GM12875 (cell line): ENCODE results near the gene UNC13D.
"Not testable (repeated sequence)": the region's sequence is repeated elsewhere in the genome, so short reads cannot be mapped to it uniquely, and the experiment has no call there.

ENCODE experiments used
- H3K4me3 ChIP-seq: one replicate; pipeline ENCODE4 v1.5.1; 2011; ENCODE audit warnings: low read depth, low read length, control low read depth
- TF ChIP-seq, protein P1 (sequence below): IDR thresholded peaks from 2 replicates; pipeline ENCODE4 v1.5.1; 2011; ENCODE audit warnings: low read depth, mild to moderate bottlenecking, control low read depth, inconsistent platforms, low read length, moderate library complexity, borderline replicate concordance; ENCODE audit not compliant: insufficient read depth

The UNC13D gene

DNA sequence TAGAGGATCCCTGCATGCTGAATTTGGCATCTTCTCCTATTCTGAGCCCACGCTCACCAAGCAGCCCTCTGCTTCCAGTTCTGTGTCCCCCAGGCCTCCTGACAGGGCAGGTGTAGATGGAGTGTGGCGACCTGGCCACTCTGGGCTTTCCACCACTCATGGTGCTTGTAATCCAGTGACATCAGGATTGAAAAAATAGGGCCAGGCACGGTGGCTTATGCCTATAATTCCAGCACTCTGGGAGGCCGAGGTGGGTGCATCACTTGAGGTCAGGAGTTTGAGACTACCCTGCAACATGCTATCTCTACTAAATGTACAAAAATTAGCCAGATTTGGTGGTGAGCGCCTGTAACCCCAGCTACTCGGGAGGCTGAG lies 30.2 kb downstream of the UNC13D start:
- H3K4me3 ChIP-seq, result no peak overlapping the region
- TF ChIP-seq, protein P1, sequence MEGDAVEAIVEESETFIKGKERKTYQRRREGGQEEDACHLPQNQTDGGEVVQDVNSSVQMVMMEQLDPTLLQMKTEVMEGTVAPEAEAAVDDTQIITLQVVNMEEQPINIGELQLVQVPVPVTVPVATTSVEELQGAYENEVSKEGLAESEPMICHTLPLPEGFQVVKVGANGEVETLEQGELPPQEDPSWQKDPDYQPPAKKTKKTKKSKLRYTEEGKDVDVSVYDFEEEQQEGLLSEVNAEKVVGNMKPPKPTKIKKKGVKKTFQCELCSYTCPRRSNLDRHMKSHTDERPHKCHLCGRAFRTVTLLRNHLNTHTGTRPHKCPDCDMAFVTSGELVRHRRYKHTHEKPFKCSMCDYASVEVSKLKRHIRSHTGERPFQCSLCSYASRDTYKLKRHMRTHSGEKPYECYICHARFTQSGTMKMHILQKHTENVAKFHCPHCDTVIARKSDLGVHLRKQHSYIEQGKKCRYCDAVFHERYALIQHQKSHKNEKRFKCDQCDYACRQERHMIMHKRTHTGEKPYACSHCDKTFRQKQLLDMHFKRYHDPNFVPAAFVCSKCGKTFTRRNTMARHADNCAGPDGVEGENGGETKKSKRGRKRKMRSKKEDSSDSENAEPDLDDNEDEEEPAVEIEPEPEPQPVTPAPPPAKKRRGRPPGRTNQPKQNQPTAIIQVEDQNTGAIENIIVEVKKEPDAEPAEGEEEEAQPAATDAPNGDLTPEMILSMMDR, result no peak

DNA sequence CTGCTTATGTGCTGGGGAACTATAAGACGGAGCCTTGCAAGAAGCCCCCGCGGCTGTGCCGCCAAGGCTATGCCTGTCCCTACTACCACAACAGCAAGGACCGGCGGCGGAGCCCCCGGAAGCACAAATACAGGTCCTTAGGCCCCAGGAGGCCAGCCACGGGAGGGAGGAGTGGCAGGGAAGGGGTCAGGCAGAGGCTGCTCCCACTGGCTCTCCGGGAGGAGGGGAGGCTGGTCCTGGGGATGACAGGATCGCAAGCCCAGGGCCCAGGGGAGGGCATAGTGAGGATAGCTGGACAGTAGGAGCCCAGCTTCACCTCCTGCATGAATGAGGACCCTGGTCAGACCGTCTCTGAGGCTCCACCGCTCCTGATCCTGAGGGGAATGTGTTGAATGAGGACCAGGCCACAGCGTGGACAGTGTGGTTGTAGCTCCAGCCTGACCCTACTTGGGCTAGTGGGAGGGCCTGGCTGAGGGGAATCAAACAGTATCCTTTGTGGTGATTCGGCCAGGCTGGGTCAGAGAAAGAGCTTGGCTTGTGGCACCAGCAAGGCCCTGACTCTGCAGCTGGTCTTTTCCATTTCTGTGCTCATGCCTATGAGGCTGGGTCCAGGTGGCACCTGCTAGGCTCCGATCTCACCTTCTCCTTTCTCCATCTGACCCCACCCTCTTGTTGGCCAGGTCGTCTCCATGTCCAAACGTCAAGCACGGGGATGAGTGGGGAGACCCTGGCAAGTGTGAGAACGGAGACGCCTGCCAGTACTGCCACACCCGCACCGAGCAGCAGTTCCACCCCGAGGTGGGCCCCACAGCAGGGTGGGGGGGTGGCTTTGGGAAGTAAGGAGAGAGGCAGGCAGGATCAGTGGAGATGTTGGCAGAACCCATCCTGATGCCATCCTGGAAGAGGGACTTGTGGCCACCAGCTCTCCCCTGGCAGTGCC lies 30.9 kb downstream of the UNC13D start:
- H3K4me3 ChIP-seq, result no peak overlapping the region
- TF ChIP-seq, protein P1, result no peak

DNA sequence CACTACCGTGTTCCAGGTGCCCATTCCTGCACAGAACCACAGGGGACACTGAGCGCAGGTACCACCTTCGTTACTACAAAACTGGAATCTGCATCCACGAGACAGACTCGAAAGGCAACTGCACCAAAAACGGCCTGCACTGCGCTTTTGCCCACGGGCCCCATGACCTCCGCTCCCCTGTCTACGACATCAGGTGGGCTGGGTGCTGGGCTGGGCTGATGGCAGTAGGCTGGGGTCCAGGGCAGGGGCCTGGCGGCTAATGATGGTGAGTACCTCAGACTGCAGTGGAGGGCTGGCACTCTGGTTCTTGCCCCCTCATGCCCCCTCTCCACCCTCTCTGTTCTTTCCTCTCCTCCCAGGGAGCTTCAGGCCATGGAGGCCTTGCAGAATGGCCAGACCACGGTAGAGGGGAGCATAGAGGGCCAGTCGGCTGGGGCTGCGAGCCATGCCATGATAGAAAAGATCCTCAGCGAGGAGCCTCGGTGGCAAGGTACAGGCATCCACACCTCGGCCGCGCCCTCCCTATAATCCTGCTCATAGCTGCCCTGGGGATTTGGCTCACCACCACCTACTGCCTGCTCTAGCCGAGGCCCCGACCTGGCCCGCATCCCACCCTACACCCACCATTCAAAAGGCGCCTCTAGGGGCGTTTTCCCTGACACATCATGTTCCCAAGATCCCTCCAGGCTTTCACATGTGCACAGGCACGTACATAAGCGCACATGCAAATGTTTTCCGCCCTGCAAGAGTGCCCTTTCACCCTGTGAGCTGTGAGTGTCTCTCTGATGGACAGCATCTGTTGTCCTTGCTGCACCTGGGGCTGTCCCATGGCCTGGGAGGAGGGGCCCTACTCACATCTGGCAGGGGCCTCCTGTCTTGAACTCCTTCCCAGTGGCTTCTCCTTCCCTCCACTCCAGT lies 31.8 kb downstream of the UNC13D start:
- H3K4me3 ChIP-seq, result no peak overlapping the region
- TF ChIP-seq, protein P1, result no peak

DNA sequence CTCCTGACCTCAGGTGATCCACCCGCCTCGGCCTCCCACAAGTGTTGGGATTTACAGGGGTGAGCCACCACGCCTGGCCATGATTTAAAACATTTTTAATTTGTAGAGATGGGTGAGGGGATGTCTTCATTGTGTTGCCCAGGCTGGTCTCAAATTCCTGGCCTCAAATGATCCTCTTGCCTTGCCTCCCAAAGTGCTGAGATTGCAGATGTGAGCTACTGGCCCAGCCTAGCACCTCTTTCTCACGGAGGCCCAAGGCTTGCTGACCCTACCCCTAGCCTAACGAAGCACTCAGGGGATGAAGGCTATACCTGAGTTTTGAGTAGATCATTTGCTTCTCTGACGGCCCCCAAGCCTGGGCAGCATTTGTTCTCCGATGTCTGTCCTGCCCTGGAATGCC lies 33.0 kb downstream of the UNC13D start:
- H3K4me3 ChIP-seq, result no peak overlapping the region
- TF ChIP-seq, protein P1, result no peak

DNA sequence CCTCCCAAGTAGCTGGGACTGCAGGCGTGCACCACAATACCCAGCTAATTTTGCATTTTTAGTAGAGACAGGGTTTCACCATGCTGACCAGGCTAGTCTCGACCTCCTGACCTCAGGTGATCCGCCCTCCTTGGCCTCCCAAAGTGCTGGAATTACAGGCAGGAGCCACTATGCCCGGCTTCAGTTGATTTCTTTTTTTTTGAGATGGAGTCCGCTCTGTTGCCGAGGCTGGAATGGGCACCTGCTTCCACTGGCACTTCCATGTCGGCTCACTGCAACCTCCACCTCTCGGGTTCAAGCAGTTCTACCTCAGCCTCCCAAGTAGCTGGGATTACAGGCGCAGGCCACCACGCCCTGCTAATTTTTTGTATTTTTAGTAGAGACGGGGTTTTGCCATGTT lies 33.4 kb downstream of the UNC13D start:
- not testable (repeated sequence) for H3K4me3 ChIP-seq

DNA sequence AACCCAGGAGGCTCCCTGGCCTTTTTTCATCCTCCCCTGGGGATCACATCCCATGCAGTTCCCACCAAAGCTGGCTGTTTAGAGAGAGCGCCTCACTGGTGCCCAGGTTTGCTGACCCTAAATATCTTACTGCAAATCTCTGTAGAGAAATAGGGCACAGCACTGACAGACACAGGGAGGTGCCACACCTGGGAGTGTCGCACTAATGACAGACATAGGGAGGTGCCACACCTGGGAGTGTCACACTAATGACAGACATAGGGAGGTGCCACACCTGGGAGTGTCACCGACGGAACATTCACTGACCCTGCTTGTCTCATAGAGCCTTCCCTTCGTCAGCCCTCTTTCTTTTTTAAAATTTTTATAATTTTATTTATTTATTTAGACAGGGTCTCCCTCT lies 34.0 kb downstream of the UNC13D start:
- TF ChIP-seq, protein P1, result no peak
- H3K4me3 ChIP-seq, result no peak overlapping the region

DNA sequence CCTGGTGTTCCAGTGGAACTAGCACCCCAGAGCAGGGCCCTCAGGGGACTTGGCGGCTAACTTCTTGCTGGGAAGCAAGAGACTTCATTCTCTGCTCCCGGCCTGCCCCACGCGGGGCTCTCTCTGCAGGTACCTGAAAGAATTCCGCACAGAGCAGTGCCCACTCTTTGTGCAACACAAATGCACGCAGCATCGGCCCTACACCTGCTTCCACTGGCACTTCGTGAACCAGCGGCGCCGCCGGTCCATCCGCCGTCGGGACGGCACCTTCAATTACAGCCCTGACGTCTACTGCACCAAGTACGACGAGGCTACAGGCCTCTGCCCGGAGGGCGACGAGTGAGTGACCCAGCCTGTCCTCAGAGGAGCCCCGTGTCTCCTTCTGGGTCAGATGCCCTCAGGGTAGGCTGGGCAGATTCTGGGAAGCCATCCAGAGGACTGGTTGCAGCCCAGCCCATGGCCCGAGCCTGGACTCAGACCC lies 34.5 kb downstream of the UNC13D start:
- TF ChIP-seq, protein P1, result no peak
- no peak overlapping the region for H3K4me3 ChIP-seq
